ENCODE results near the gene ASPSCR1.

GRCh38 chr17:81950501-81950900, 26.9 kb upstream of the ASPSCR1 start:
- TF ChIP-seq CTCF (IDR thresholded peaks at IDR 0.05) (no peak), POLR2A (IDR thresholded peaks at IDR 0.05) (no peak), EP300 (IDR thresholded peaks at IDR 0.05) (no peak), POLR2AphosphoS5 (IDR thresholded peaks at IDR 0.05) (no peak)
